CD4-positive, alpha-beta T cell treated with Interleukin-4 for 4 hours (primary cell): ENCODE measurements around the gene TCF7.

Source experiments
- DNase-seq: peaks from one replicate; pipeline ENCODE4 v3.0.0-alpha.2; 2020

Gene TCF7

GRCh38 chr5:134131578-134132350 is 17.3 kb downstream of the TCF7 start:
- no peak for DNase-seq

DNA sequence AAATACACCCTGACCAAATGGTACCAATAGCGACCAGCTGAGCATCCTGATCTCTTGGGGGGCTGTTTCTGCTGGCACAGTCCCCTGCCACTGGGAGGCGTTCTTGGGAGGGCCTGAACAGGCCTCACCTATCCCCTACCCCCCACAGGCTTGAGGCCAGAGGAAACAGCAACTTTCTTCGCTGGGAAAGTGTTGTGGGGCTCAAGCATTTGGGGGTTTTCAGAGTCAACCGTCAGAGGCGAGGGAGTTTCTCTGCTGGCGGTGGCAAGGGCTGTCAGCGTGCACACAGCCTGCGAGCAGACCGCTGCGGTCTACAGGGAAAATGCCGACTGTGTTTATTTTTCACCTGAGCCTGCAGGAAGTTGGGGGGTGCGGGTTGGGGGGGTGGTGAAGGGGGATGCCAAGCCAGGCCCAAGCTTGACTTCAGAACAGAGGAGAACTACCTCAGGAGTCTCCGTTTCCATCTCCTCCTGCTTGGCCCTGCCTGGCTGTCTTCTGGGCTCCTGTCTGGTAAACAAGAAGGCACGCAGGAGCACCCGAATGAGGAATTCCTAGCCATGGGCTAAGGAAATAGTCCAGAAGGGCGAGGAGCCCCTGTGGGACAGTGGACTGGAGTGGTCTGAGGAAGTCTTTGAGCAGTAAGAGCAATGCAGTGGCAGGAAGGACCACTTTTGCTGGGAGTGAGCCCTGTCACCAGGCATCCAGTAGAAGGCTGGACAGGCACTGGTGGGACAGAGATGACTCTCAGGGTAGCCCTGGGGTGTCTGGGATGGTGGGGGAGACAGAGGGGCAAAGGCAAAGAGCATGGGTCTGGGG is 18.1 kb downstream of the TCF7 start:
- DNase-seq = peak; percentile 90

GRCh38 chr5:134133188-134133994 is 18.9 kb downstream of the TCF7 start:
- DNase-seq = no peak

DNA sequence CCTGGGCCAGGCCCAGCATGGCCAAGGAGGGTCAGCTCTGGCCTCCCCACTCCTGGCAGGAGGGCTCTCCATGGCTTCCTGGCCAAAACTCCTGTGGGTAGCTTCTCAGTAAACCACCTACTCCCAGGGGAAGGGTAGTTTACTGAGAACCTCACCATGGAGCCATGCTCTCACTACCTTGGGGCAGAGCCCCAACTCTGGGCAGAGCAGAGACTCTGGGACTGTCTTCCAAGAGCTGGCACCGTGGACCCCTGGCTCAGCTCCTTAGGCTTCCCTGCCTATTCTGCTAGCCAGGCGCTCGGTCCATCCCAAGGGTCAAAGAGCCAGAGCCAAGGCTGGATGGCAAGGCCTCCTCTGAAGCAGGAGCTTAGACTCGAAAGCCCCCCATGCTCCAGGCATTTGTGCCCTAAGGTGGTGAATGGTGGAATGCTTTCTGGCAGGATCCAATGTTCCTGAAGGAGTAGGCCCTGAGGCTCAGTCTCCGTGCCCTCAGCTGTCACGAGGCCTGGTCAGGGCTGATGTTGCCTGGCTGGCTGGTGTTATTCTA is 19.6 kb downstream of the TCF7 start:
- no peak for DNase-seq

GRCh38 chr5:134135091-134135655 is 20.7 kb downstream of the TCF7 start:
- DNase-seq = no peak

GRCh38 chr5:134136221-134136631 is 21.7 kb downstream of the TCF7 start:
- DNase-seq = no peak

- DNase-seq = no peak
These were observed 22.3 kb downstream of the TCF7 start for GRCh38 chr5:134136771-134137170.

GRCh38 chr5:134138416-134139376 is 24.2 kb downstream of the TCF7 start:
- peak; percentile 56 for DNase-seq

DNA sequence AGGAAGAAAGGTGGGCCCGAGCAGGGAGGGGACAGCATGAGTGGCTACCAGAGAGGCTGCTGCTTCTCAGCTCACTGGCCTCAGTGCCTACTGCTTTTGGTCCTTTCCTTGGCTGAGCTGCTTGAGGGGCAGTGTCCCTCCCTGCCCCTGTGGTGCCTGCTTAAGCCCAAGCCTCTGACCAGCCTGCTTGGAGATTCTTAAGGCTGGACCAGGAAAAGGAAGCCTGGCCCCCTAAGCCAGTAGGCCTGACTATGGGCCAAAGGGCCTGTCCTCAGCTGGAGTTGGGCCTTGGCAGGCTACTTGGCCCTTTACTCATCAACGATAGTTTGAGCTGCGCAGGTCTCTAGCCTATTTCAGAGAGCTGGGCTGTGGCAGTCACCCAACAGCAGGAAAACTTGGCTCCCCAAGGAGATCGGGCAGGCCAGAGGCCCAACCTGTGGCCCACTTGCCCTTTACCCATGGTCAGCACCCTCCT is 24.9 kb downstream of the TCF7 start:
- no peak for DNase-seq

GRCh38 chr5:134139891-134140469 is 25.5 kb downstream of the TCF7 start:
- no peak for DNase-seq

DNA sequence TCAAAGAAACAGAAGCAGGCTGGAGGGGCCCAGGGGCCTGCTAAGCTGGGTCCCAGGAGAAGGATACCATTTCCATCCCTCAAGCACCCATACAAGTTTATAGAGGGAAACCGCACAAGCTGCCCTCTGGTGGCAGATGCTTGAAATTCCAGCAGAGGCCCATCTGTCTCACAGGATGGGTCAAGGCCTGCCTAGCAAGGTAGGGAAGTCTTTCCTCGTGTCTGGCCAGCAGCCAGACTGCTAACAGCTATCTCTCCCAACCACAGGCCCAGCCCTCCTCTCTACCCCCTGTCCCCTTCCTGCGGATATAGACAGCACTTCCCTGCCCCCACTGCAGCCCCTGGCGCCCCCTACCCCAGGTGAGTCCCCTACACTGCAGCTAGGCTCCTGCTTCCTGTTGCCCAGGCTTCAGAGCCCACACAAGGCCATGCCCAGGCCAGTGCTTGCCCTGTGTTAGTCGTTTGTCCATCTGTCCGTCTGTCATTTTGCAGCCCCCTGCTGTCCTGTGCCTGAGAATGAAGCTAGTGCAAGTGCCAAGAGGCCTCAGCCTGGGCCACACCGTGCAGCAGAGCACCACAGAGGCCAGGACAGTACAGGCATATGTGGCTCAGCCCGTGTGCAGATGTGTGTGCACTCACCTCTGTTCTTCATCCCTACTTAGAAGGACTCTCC is 26.2 kb downstream of the TCF7 start:
- DNase-seq = peak; percentile 59

GRCh38 chr5:134141331-134142050 is 27.0 kb downstream of the TCF7 start:
- no peak for DNase-seq

DNA sequence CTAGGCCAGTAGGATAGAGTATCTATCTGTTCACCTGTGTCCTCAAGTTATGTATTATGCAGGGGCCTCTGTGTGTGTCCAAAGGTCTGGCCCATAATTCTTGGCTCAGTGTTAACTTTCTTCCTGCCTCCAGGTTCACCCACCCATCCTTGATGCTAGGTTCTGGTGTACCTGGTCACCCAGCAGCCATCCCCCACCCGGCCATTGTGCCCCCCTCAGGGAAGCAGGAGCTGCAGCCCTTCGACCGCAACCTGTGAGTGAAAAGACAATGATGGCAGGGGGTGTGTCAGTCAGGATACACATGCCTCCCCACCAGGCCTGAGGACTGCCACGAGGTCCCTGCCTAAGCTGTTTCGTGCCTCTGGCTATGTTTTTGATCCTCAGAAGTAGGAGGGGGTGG is 27.6 kb downstream of the TCF7 start:
- no peak for DNase-seq

- DNase-seq = no peak
These were observed 28.3 kb downstream of the TCF7 start for GRCh38 chr5:134142806-134143205.

DNA sequence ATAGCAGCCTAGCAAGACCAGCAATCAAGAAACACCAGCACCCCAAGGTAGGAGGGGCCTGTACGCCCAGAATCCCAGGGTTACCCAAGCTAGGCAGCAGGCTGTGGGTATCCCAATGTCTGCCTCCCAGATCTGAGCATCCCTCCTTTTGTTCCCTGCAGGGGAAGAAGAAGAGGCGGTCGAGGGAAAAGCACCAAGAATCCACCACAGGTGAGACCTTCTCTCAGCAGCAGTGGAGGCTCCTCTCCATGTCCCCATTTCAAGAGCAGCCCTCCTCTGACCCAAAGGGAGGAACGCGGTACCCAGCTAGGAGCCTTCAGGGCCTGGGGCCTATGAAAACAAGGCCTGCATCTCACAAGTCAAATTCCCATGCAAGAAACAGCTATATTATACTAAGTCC is 28.9 kb downstream of the TCF7 start:
- no peak for DNase-seq

DNA sequence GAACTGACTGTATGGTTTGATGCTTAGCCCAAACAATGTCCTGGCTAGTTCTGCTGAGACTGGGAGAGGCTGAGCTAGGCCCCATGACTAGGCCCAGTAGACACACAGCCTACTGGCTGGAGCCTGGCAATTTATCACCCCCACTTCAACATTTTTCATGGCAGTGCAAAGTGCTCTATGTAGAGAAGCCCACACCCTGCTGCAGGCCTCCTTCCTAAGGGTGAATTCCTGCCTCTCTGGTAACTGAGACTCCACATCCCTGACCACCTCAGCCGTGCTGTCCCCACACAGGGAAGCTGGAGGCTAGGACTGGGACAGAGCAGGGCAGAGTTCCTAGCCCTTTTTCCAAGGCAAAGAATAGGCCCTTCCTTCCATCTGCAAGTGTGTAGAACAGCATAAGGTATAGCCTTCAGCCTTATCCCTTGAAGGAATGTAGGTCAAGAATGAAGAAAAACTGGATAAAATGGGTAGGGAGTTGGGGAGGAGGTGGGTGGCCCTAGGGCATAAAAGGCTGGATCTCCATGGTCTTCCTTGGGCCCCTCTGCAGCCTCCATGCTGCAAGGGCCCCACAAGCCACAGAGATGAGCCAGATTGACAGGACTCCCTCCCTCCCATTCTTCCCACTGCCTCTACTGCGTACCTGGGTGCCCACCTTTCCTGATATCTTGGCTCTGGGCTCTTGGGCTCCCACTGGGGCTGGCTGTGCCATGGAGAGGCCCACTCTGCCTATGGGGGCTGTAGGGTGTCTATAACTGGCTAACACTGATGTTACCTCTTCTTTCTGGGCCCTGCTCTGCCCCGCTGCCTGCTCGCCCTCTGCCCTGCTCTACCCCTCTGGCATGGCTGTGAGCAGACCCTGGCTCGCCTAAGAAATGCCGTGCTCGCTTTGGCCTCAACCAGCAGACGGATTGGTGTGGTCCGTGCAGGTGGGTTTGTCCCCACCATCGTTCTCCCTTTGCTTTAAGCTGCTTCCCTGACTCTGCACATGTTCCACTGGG is 29.8 kb downstream of the TCF7 start:
- DNase-seq = no peak

GRCh38 chr5:134145041-134145757 is 30.7 kb downstream of the TCF7 start:
- DNase-seq = no peak
